CD4-positive, alpha-beta T cell treated with Interleukin-4 for 1 hour (primary cell): ENCODE results near the gene C1QA.
"Not testable (repeated sequence)": the region's sequence is repeated elsewhere in the genome, so short reads cannot be mapped to it uniquely, and the experiment has no call there.

Experiments used
- DNase-seq, 2 donors: peaks; one replicate each; pipeline ENCODE4 v3.0.0-alpha.2; 2020 to 2022

The C1QA gene

GRCh38 chr1:22643381-22643780 lies 7.0 kb downstream of the C1QA start, which contains the start of gene C1QC:
Gene C1QC (plus strand): TSS chr1:22643633. CDS start chr1:22644024, 391 bp downstream.
- DNase-seq: no peak

GRCh38 chr1:22643928-22644327 lies 7.5 kb downstream of the C1QA start:
- no peak for DNase-seq

- no peak for DNase-seq
These were observed 9.5 kb downstream of the C1QA start for GRCh38 chr1:22645931-22646330.

- DNase-seq: no peak
These were observed 10.0 kb downstream of the C1QA start for GRCh38 chr1:22646384-22646783.

- no peak for DNase-seq
These were observed 13.8 kb downstream of the C1QA start for GRCh38 chr1:22650089-22650693.

- DNase-seq: no peak
These were observed 15.8 kb downstream of the C1QA start for GRCh38 chr1:22651941-22652856.

- no peak for DNase-seq
These were observed 16.5 kb downstream of the C1QA start, which contains the start of gene C1QB for GRCh38 chr1:22652881-22653316. Gene C1QB (plus strand): TSS chr1:22653236. CDS start chr1:22659463, 6,227 bp downstream.

- no peak for DNase-seq
These were observed 18.3 kb downstream of the C1QA start for GRCh38 chr1:22654692-22655091.

GRCh38 chr1:22658385-22659163 lies 22.1 kb downstream of the C1QA start:
- no peak for DNase-seq

- no peak for DNase-seq
These were observed 24.4 kb downstream of the C1QA start for GRCh38 chr1:22660716-22661241.

- DNase-seq: no peak
These were observed 25.5 kb downstream of the C1QA start for GRCh38 chr1:22661880-22662279.

- no peak for DNase-seq
These were observed 25.9 kb downstream of the C1QA start for GRCh38 chr1:22662318-22662717.

GRCh38 chr1:22662986-22663408 lies 26.6 kb downstream of the C1QA start:
- DNase-seq: no peak

GRCh38 chr1:22665752-22666151 lies 29.3 kb downstream of the C1QA start:
- DNase-seq: no peak

GRCh38 chr1:22666412-22666811 lies 30.0 kb downstream of the C1QA start:
- no peak for DNase-seq

- DNase-seq: not testable (repeated sequence)
These were observed 32.4 kb downstream of the C1QA start for GRCh38 chr1:22668840-22669239.

- DNase-seq: no peak
These were observed 34.0 kb downstream of the C1QA start for GRCh38 chr1:22670352-22670975.

GRCh38 chr1:22671999-22672398 lies 35.6 kb downstream of the C1QA start:
- no peak for DNase-seq

- DNase-seq: no peak
These were observed 37.3 kb downstream of the C1QA start for GRCh38 chr1:22673486-22674409.

GRCh38 chr1:22674410-22674749 lies 38.0 kb downstream of the C1QA start:
- DNase-seq: no peak

GRCh38 chr1:22676151-22676550 lies 39.7 kb downstream of the C1QA start:
- DNase-seq: not testable (repeated sequence)
